ENCODE results near the gene ELSPBP1. TPM values are rescaled to one million over a fixed set of nuclear protein-coding genes. Genes with fewer than 3 reads are reported as not detected.
"Not testable (repeated sequence)": the region's sequence is repeated elsewhere in the genome, so short reads cannot be mapped to it uniquely, and the experiment has no call there.

Gene ELSPBP1
- total RNA-seq, 1 donor from 2014 or later, result not detected

- no peak for TF ChIP-seq CTCF (IDR thresholded peaks at IDR 0.05; ENCODE audit: insufficient read depth, low read length, severe bottlenecking)
- no peak overlapping the region for H3K4me3 ChIP-seq (ENCODE audit: low read depth, low read length)
- no peaks in the 10 kb centered on the region for H3K27me3 ChIP-seq (ENCODE audit: control insufficient read depth, insufficient read depth, low read length)
- no peak for DNase-seq (ENCODE audit: low read depth)
- FAIRE-seq, result no peak
- H3K36me3 ChIP-seq (ENCODE audit: control insufficient read depth, insufficient read depth, low read length), result no peaks in the 10 kb centered on the region
Measured at GRCh38 chr19:48061401-48062344, 67.2 kb downstream of the ELSPBP1 start.

DNA sequence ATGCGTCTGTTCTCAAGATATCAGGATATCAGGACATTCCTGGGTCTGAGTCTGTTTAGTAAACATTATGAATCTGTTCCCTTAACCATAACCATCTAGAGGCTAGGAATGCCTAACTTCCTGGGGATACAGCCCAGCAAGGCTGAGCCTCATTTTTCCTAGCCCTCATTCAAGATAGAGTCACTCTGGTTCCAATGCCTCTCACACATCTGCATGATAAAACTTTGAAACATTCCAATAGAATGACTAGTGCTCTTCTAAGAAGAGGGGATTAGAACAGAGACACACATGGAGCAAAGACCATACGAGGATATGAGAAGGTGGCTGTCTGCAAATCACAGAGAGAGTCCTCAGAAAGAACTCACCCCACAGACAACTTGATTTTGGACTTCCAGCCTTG is 70.1 kb downstream of the ELSPBP1 start:
- no peak for TF ChIP-seq CTCF (IDR thresholded peaks at IDR 0.05; ENCODE audit: insufficient read depth, low read length, severe bottlenecking)
- Histone ChIP-seq H3K27me3 (ENCODE audit: control insufficient read depth, insufficient read depth, low read length) (no peaks in the 10 kb centered on the region), H3K4me3 (ENCODE audit: low read depth, low read length) (no peak overlapping the region), H3K36me3 (ENCODE audit: control insufficient read depth, insufficient read depth, low read length) (no peaks in the 10 kb centered on the region)
- FAIRE-seq (no peak), DNase-seq (ENCODE audit: low read depth) (no peak)

- Histone ChIP-seq H3K27me3 (ENCODE audit: control insufficient read depth, insufficient read depth, low read length) (no peaks in the 10 kb centered on the region), H3K4me3 (ENCODE audit: low read depth, low read length) (no peak overlapping the region), H3K36me3 (ENCODE audit: control insufficient read depth, insufficient read depth, low read length) (no peaks in the 10 kb centered on the region)
- DNase-seq (ENCODE audit: low read depth), result no peak
- FAIRE-seq, result no peak
- no peak for TF ChIP-seq CTCF (IDR thresholded peaks at IDR 0.05; ENCODE audit: insufficient read depth, low read length, severe bottlenecking)
Measured at GRCh38 chr19:48069435-48069834, 75.0 kb downstream of the ELSPBP1 start.

GRCh38 chr19:48070177-48070769 is 75.8 kb downstream of the ELSPBP1 start:
- H3K27me3 ChIP-seq (ENCODE audit: control insufficient read depth, insufficient read depth, low read length); FAIRE-seq; H3K36me3 ChIP-seq (ENCODE audit: control insufficient read depth, insufficient read depth, low read length); DNase-seq (ENCODE audit: low read depth); H3K4me3 ChIP-seq (ENCODE audit: low read depth, low read length): not testable (repeated sequence)

Other genes starting within 250 kb of the ELSPBP1 start
- gene NOP53, start 249.1 kb upstream of the ELSPBP1 start, total RNA-seq, result 112 and 121 TPM in 2 replicates
- gene SELENOW, start 215.9 kb upstream of the ELSPBP1 start, total RNA-seq, result 149 and 175 TPM in 2 replicates
- not detected in 2 replicates for gene TPRX1, start 190.1 kb upstream of the ELSPBP1 start, total RNA-seq
- not detected in 2 replicates for gene CRX, start 172.7 kb upstream of the ELSPBP1 start, total RNA-seq
- gene TPRX2, start 135.4 kb upstream of the ELSPBP1 start, total RNA-seq, result not detected in 2 replicates
- not detected in 2 replicates for gene SULT2A1, start 108.3 kb upstream of the ELSPBP1 start, total RNA-seq
- gene BSPH1, start 2.5 kb upstream of the ELSPBP1 start, total RNA-seq, result not detected in 2 replicates
- not detected in 2 replicates for gene CABP5, start 49.4 kb downstream of the ELSPBP1 start, total RNA-seq
- 0.51 and 1.1 TPM in 2 replicates for gene PLA2G4C, start 116.2 kb downstream of the ELSPBP1 start, total RNA-seq
- 4.5 and 5.8 TPM in 2 replicates for gene LIG1, start 175.7 kb downstream of the ELSPBP1 start, total RNA-seq
- 1.3 and 1.5 TPM in 2 replicates for gene ZSWIM9, start 176.0 kb downstream of the ELSPBP1 start, total RNA-seq